ENCODE measurements around the gene OR2AG1. TPM values are rescaled to one million over a fixed set of nuclear protein-coding genes. Genes with fewer than 3 reads are reported as not detected.

The OR2AG1 gene
- total RNA-seq, 2 experiments from 2014 or later: not detected

DNA sequence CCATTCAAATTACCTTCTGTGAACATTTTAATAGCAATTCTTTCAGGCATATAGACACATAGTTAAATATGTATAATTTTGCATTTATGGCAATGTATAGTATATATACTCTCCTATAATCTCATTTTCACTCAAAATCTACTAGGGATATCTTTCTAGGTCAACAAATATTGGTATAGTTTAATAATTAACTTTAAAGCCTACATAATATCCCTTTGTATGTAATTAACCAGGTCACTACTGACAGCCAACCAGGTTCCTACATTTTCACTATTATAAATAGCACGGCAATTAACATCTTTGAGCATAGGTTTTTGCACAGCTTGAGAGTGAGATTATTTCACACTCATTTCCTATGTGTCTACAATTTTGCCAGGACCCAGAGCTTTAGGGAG is 26.9 kb upstream of the OR2AG1 start:
- ATAC-seq (ENCODE audit: poor library complexity) (no peak), DNase-seq (no peak)
- TF ChIP-seq, protein P1, sequence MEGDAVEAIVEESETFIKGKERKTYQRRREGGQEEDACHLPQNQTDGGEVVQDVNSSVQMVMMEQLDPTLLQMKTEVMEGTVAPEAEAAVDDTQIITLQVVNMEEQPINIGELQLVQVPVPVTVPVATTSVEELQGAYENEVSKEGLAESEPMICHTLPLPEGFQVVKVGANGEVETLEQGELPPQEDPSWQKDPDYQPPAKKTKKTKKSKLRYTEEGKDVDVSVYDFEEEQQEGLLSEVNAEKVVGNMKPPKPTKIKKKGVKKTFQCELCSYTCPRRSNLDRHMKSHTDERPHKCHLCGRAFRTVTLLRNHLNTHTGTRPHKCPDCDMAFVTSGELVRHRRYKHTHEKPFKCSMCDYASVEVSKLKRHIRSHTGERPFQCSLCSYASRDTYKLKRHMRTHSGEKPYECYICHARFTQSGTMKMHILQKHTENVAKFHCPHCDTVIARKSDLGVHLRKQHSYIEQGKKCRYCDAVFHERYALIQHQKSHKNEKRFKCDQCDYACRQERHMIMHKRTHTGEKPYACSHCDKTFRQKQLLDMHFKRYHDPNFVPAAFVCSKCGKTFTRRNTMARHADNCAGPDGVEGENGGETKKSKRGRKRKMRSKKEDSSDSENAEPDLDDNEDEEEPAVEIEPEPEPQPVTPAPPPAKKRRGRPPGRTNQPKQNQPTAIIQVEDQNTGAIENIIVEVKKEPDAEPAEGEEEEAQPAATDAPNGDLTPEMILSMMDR (IDR thresholded peaks at IDR 0.05): no peak
- no peak overlapping the region for H3K27ac ChIP-seq (ENCODE audit: low read depth in 1 of 2, low read length in 2 of 2)
- Mint-ChIP-seq H3K36me3 (ENCODE audit: low read depth) (no peaks in the 10 kb centered on the region), H3K4me1 (ENCODE audit: low read depth) (peaks cover 16% of the 10 kb centered on the region), H3K4me3 (no peak overlapping the region), H3K27ac (no peak overlapping the region), H3K27me3 (peaks cover 6% of the 10 kb centered on the region), H3K9me3 (no peaks in the 10 kb centered on the region)
- CTCF ChIA-PET: interaction anchor here (0.6 to 8.9 kb wide), 16 partner anchors 9 to 151 kb away, joined by 3 to 181 read pairs (median 5); partner anchors contain the start of genes MRPL17 and TPP1
- intact Hi-C loops (cut with DNase I, micrococcal nuclease): loop anchor here (2.0 to 10.0 kb wide), 6 partner anchors 45 to 769 kb away; partner anchors contain the start of genes ILK (in 2 of the 2) and RRP8 (in 2 of the 2)
- POLR2A ChIA-PET: interaction anchor here (1.0 to 4.0 kb wide), 3 partner anchors 10 to 21 kb away, joined by 3 to 30 read pairs (median 15); no protein-coding TSS in a partner anchor
- H3K4me1 ChIP-seq (ENCODE audit: insufficient read depth, low read length): no peaks in the 10 kb centered on the region
- H3K27me3 ChIP-seq (ENCODE audit: control insufficient read depth in 1 of 2, insufficient read depth in 2 of 2, low read length in 2 of 2): no peaks in the 10 kb centered on the region
- H3K9me3 ChIP-seq (ENCODE audit: control insufficient read depth in 1 of 2, insufficient read depth in 1 of 2, low read length in 2 of 2): no peaks in the 10 kb centered on the region
- H3K4me3 ChIP-seq (ENCODE audit: low read length): no peak overlapping the region
- H3K36me3 ChIP-seq (ENCODE audit: insufficient read depth, low read length): no peaks in the 10 kb centered on the region

DNA sequence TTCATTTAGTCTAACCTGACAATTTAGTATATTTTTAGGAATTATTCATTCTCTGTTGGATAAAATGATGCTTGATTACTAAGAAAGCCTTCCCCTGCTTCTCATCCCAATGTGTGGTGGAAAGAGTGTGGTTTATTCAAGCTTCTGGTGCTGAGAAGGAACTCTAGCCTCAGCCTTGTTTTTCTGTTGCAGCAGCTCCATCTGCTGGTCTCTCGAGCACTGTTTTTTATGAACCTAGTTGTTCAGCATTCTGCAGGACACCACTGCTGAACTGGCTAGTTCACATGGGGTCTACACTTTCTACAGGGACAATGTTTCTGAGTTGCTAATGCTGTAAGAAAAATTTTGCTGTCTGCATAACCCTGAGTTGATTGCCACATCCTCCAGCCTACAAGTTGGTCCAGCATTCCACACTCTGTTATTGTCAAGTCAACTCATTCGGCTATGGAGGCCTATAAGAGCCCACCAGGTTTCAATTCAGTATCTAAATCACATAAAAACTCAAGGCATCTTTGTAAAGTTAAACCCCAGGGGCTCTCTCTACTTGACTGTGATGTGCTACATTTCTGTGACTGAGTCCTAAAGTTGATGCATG is 25.4 kb upstream of the OR2AG1 start:
- no peaks in the 10 kb centered on the region for H3K9me3 ChIP-seq (ENCODE audit: control insufficient read depth in 1 of 2, insufficient read depth in 1 of 2, low read length in 2 of 2)
- peak; percentile 37 to 82 (median 56) for DNase-seq
- ATAC-seq (ENCODE audit: poor library complexity): peak; percentile 83
- ChIA-PET POLR2A (interaction anchor here (0.8 to 4.0 kb wide), 6 partner anchors 11 to 52 kb away, joined by 3 to 30 read pairs (median 4); no protein-coding TSS in a partner anchor), CTCF (interaction anchor here (0.6 to 8.9 kb wide), 13 partner anchors 9 to 226 kb away, joined by 3 to 181 read pairs (median 5); partner anchors contain the start of gene MRPL17)
- Mint-ChIP-seq H3K9me3 (no peaks in the 10 kb centered on the region), H3K27ac (no peak overlapping the region), H3K36me3 (ENCODE audit: low read depth) (no peaks in the 10 kb centered on the region), H3K4me1 (ENCODE audit: low read depth) (peaks cover 14% of the 10 kb centered on the region), H3K27me3 (peaks cover 11% of the 10 kb centered on the region), H3K4me3 (no peak overlapping the region)
- H3K27ac ChIP-seq (ENCODE audit: low read depth in 1 of 2, low read length in 2 of 2): no peak overlapping the region
- TF ChIP-seq, protein P1 (IDR thresholded peaks at IDR 0.05): peak; percentile 86
- no peaks in the 10 kb centered on the region for H3K36me3 ChIP-seq (ENCODE audit: insufficient read depth, low read length)
- no peaks in the 10 kb centered on the region for H3K27me3 ChIP-seq (ENCODE audit: control insufficient read depth in 1 of 2, insufficient read depth in 2 of 2, low read length in 2 of 2)
- intact Hi-C loops (cut with DNase I, micrococcal nuclease): loop anchor here (1.0 to 10.0 kb wide), 11 partner anchors 19 to 767 kb away; partner anchors contain the start of genes ILK (in 2 of the 2) and RRP8 (in 2 of the 2)
- no peak overlapping the region for H3K4me3 ChIP-seq (ENCODE audit: low read length)
- H3K4me1 ChIP-seq (ENCODE audit: insufficient read depth, low read length): no peaks in the 10 kb centered on the region

DNA sequence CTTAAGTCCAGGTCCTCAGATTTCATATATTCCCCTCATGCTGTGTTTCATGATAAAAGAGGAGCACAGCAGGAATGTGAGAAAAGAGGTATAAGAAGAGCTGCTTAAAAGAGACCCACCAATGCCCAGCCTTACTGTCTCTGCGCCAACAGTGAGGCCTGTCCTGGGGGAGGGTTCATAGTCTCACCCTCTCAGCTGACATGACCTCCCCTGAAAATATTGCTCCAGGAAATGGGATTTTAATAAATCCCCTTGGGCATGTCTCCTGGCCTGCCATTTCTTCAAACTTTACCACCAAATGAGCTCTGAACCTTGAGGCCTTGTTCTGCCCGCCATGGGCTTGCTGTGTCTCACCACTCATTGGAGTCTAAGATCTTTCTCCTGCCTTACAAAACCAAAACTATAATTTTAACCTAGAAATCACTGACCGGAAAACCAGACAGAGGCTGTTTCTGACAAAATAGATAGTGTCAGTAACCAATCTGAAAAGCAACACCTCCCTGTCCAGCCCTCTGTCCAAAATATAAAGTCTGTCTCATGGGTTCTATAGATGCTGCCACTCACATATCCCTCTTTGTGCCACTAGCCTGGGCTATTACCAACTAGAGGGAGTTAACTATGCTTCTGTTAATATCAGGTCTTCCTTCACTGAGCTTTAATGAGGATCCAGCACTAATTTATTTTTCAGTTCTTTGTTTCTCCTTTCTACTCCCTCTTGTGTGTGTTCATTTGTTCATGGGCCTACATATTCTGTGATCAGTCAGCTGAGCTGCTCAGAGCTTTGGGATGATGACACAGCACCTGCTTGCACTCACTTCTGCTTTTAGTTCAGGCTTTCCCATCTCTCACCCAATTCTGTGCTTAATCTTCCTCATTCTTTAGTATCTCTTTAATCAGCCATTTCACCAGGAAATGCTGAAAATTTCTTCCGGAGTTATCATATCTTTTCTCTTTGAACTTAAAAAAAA is 10.6 kb upstream of the OR2AG1 start, which contains the start of gene OR2AG2:
TSS of gene OR2AG2 (minus strand) at position 51 of the 968 bp plus-strand sequence. CDS start 3,019 bp downstream, outside the sequence.
- Mint-ChIP-seq H3K27me3 (no peaks in the 10 kb centered on the region), H3K9me3 (no peaks in the 10 kb centered on the region), H3K36me3 (ENCODE audit: low read depth) (no peaks in the 10 kb centered on the region), H3K4me3 (no peak within 1 kb of the TSS), H3K27ac (no peak within 1 kb of the TSS), H3K4me1 (ENCODE audit: low read depth) (no peaks in the 10 kb centered on the region)
- Histone ChIP-seq H3K27me3 (ENCODE audit: control insufficient read depth in 1 of 2, insufficient read depth in 2 of 2, low read length in 2 of 2) (no peaks in the 10 kb centered on the region), H3K4me3 (ENCODE audit: low read length) (no peak within 1 kb of the TSS), H3K36me3 (ENCODE audit: insufficient read depth, low read length) (no peaks in the 10 kb centered on the region), H3K27ac (ENCODE audit: low read depth in 1 of 2, low read length in 2 of 2) (no peak within 1 kb of the TSS), H3K4me1 (ENCODE audit: insufficient read depth, low read length) (no peaks in the 10 kb centered on the region), H3K9me3 (ENCODE audit: control insufficient read depth in 1 of 2, insufficient read depth in 1 of 2, low read length in 2 of 2) (no peaks in the 10 kb centered on the region)
- POLR2A ChIA-PET: interaction anchor here (0.6 kb wide), 1 partner anchor 13 kb away, joined by 3 read pairs; no protein-coding TSS in a partner anchor
- ATAC-seq (ENCODE audit: poor library complexity) (no peak), DNase-seq (peak in 3 of 14 experiments; percentile 5 to 47 (median 39))
- CTCF ChIA-PET: interaction anchor here (1.4 kb wide), 1 partner anchor 32 kb away, joined by 3 read pairs; no protein-coding TSS in a partner anchor
- TF ChIP-seq, protein P1 (IDR thresholded peaks at IDR 0.05): no peak
- intact Hi-C loops (cut with DNase I, micrococcal nuclease): no loop called here

Measured in CD4-positive, alpha-beta T cell (primary cell).